NCI-H2227 (cell line): ENCODE results near the gene OR10G3.

Source experiments
- DNase-seq: peaks from one replicate; lab custom pipeline; 2025; ENCODE audit not compliant: unreplicated experiment; lab: John Stamatoyannopoulos, UW

OR10G3 gene

DNA sequence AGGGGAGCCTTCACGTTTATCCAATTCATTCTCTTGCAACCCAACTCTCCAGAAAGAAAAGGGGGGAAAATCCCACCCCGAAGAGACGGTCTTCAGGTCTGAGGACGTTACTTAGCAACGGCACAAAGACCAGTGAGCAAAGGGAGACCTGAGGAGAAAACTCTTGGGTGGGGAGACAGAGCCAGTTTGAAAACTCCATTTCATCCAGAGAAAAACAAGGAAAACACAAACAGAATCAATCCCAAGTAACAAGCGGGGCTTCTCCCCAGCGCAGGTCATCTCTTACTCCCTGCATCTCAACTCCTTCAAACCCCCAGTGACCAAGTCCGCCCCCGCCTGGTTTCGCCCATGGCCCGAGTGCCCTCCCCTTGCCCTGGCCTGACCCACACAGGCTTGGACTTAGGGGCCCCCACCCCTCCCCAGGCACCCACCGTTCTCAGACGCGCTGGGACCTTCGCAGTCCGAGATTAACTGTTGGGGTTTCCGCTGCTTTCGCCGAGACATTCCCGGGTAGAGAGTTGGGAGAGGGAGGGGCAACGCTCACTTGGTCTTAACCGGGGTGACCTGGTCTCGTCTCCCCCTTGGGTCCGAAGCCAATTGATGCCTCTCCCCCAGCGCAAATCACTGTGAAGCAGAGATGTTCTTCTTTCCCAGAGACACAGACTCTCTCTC lies 43.3 kb downstream of the OR10G3 start:
- no peak for DNase-seq

DNA sequence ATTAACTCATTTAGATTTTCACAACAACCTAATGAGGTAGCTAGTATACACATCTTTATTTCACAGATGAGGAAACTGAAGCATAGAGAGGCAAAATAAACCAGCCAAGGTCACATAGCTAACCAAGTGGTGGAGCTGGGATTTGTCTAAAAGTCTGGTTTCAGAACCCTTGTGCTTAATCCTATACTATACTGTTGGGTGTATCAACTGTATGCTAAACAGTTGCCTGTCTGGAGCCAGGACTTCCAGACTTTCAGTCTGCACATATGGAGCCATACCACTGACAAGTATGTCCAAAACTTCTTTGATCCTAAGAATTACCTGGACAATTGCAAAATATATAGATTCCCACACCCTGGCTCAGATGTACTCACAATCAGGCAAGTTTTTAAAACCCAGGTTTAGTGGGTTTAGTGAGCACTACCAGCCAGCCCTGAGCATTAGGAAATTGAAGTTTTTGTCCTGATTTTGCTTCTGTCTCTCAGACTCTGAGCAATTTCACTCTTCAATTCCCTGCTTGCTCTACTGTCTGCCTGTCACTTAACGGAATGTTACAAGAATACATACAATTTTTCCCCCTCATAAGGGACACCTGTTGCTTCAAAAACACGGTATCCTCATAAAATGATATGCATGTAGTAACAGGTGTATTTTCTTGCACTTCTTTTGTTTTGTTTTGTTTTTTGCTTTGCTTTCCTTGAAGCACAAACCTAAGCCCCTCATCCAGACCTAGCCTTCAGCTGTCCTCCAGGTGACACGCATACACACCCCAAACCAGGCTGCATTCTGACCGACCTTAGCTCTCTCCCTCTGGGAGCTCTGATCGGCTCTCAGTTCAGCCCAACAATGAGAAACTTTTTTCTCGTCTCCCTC lies 44.1 kb downstream of the OR10G3 start:
- DNase-seq = no peak

DNA sequence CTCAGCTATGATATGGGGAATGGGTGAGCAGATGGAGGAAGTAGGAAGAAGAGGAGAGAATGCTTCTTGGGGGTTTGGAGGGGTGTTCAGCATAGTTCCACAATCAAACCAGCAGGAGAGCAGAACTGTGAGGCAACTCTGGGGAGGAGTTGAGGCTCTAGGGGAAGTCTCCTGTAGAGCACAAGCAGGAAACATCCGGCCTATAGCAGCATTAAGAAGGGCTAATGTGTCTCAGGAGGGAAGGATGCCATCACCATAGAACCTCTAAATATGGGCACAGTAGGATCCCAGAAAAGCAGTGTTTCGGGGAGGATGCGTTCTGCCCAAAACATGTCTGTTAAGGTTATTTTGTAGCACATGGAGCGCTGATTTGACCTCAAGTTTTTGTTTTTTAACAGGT lies 45.3 kb downstream of the OR10G3 start:
- DNase-seq = no peak

GRCh38 chr14:21533294-21533693 lies 46.6 kb downstream of the OR10G3 start:
- DNase-seq = no peak

GRCh38 chr14:21529515-21529914 lies 50.4 kb downstream of the OR10G3 start:
- DNase-seq = no peak

DNA sequence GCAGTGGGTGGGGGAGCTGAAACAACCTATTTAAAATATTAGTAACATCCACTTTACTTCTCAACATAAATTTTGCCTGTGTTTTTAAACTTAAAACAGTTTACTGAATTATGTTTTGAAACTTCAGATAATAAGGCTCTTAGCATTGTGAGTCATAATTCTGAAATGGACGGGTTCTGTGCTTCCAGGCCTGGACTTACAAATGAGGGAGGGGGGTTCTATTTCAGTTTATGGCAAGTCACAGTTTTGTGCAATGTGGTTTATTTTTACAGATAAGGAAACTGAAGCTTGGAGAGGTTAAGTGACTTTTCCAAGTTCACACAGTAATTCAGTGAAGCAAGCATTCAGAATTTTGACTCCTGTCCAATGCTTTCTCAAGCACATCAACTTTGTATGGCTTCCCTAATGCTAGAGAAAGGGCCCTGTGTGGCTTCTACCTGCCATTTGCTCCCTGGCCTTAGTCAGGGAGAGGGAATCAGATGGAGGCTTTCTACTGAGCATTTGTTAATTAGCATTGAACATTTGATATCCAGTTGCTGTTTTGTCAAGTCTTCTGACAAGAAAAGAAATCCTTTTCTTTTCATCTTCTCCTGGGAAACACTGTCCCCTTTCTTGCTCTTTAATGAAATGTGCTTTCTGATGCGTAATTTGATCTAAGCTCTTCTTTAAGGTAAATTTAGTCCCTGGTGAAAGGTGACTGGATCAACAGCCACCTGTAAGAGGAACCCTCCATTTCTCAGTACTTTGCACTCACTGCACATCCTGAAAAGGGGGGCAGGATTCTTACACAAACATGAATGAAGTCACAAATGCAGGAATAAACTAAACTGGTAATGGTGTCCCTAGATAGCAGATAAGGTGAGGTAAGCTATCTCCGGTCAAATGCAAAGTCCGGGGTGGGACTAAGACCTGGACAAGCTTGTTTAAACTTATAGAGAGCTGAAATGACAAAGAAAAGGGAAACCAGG lies 51.2 kb downstream of the OR10G3 start:
- DNase-seq = no peak

- DNase-seq = no peak
Measured at GRCh38 chr14:21527318-21527679, 52.6 kb downstream of the OR10G3 start.

DNA sequence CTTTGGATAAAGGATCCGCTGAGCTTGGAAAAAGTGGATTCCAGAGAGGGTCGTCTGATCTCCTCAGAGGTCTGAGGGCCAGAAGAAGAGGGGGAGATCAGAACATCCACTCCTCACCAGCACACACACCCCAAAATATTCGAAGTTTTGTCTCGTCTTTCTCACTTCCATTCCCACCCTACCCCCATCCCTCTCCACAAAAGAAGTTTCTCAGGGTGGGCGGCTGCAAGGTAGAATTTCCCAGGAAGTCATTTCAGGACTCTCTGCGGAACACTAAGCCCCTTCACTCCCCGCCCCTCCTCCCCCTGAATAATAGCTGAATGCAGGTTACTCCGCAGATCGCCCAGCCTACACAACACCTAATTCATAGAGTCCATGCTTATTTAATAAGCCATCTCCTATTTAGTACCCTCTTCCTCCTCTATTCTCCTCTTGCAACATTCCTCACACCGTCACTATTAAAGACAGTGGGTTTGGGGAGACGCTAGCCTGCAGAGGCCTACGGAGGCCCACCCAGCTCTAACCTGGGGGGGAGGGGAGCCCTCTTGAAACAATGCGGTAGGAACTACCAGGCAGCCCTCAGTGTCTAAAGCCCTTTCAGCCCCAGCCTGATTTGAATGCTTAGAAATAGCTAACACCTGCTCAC lies 53.1 kb downstream of the OR10G3 start:
- peak; percentile 62 for DNase-seq

DNA sequence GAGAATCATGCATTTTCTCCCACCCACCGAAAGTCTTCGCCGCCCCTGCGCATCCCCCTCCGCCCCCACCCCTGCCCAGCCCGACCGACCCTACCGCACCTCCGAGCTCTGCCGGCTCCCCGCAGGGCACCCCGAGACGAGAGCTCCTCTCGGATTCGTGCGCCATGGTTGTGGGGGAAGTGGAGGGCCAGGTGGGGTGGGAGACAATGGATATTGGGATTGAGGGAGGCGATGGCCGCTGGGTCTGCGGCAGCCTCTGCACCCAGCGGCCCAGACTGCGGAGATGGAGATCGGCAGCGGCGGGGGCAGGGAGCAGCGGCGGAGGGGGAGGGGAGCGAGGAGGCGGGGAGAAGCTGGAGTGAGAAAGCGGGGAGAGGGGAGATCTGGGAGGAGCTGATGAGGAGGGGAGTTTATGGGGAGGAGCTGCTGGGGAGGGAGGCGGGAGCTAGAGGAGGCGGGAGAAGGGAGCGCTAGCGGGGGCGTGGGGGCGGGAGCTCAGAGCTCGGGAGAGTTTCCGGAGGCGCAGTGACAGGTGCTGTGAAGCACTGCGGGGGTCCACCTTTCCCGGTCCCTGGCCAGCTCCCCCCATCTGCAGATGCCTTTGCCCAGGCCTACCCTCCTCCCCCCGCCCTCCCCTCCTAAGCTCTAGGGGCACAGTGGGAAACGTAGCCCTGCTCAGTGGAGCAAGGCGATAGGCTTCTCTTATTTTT lies 53.8 kb downstream of the OR10G3 start, which contains the start of gene SALL2:
Gene SALL2, minus strand, starts transcription at position 385 of the 710 bp plus-strand sequence. Its CDS starts 219 bp downstream, at position 166.
- peak; percentile 91 for DNase-seq

GRCh38 chr14:21525571-21525961 lies 54.3 kb downstream of the OR10G3 start:
- peak; percentile 51 for DNase-seq

DNA sequence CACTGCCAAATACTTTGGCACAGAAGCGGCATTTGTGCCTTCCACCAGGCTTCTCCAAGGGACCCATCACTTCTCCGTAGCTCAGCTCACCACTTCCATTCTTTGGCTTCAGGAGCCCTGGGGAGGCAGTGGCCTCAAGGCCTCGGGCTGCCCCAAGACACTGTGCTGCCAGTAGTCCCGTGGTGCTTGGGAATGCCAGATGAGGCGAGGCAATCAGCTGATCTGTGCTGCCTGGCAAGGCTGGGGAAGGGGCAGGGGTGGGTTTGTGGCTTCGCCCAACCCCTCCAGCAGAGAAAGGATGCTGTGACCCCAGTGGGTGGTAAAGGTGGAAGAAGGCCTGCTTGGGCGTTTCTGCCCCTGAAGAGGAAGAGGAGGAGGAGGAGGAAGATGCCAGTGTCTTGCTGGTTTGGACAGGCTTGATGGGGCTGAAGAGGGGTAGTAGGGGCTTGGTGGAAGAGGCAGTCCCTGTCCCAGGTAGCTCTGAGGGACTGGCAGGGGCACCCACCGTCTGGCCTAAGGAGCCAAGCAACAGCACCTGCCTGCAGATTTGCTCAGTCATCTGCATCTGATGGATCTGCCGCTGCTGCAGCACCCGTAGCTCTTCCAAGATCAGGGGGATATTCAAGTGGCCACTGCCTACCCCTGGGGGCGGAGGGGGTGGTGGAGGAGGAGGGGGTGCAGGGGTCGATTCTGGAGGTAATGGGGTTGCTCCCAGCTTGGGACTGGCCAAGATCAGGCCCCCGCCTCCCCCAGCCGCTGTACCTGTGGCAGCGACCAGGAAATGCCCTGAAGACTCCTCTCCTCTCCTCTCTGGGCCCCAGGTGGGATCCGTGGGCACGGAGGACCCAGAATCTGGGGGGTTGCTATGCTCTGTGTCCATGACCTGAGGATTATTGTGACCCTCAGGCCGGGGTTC lies 55.0 kb downstream of the OR10G3 start:
- no peak for DNase-seq

DNA sequence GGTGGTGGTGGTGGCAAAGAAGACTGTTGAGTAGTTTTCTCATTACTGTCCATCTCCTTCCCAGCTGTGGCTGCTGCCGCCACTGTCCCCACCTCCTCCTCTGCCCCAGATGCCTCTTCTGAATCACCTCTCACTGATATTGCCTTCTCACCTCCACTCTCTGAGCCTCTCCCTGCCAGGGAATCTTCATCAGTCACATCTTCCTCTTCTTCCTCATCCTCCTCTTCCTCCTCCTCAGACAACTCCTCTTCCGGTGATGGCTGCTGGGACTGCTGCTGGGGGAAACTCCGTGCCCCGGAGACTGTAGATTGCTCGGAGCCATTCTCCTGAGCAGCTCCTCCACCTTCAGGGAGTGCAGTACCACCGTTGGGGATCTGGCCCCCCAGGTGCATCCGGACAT lies 56.7 kb downstream of the OR10G3 start:
- no peak for DNase-seq

DNA sequence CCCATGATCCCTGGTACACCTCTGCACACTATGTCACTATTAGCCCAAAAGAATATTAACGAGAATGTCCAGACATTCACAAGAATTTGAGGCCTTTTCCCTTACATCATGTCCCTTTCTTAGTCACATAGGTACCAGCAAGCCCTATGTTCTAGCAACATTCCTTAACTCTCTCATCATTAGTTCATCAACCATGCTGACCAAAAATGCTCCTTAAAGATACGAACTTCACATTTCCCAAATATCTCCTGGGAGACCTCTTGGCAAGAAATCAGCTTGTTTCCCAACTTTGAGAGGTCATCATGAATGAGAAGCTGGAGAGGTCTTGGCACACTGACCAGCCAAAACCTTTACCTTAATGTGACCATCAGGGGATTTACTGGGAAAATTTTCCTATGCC lies 58.4 kb downstream of the OR10G3 start:
- no peak for DNase-seq

DNA sequence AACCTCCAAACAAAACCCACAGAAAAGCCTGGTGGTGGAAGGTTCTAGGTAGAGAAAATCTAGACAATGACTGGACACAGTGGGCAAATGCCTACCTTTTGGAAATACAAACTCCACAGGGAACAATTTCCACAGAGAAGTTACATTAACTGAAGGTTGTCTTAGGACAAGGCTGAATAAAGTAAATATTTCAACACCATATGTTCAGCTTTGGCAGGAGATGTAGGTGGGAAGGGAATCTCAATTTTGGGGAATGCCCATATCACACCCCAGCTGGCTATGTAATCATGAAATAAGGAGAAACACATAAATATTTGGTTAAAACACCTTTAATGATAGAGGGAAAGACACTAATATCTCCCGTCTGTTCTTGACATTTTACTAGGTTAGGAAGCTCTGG lies 59.1 kb downstream of the OR10G3 start:
- no peak for DNase-seq

- no peak for DNase-seq
Measured at GRCh38 chr14:21518725-21519124, 61.2 kb downstream of the OR10G3 start.
